HG02943 (cell line): Measurements from ENCODE around the gene CRYGD.

Experiments
- ATAC-seq: cut with Tn5 transposase; IDR thresholded peaks from one replicate; pipeline ENCODE4 v1.9.1; 2021; ENCODE audit warnings: mild to moderate bottlenecking, low read depth, moderate library complexity; ENCODE audit not compliant: unreplicated experiment

CRYGD gene

GRCh38 chr2:208092093-208092832, 32.1 kb downstream of the CRYGD start:
- ATAC-seq = no peak

- no peak for ATAC-seq
Measured at GRCh38 chr2:208090420-208090819, 33.9 kb downstream of the CRYGD start.

DNA sequence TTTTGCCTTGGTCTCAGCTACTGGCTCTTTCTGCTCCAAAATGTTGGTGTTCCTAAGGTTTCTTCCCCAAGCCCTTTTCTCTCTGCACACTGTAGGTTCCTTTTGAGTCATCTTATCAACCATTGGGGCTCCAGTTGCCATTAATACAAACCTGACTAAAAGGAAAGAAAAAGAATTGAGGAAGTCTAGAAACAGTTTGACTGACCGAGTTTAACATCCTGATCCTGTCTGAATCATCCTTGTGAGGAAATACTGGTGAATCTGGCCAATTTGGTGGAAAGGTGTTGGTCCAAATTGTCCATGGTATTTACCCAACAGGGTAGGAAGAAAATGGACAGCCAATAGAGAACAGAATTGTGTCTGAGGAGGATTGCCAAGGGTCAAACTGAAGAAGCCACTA, 38.3 kb downstream of the CRYGD start:
- ATAC-seq = no peak

- ATAC-seq = no peak
Measured at GRCh38 chr2:208083807-208084206, 40.5 kb downstream of the CRYGD start.

DNA sequence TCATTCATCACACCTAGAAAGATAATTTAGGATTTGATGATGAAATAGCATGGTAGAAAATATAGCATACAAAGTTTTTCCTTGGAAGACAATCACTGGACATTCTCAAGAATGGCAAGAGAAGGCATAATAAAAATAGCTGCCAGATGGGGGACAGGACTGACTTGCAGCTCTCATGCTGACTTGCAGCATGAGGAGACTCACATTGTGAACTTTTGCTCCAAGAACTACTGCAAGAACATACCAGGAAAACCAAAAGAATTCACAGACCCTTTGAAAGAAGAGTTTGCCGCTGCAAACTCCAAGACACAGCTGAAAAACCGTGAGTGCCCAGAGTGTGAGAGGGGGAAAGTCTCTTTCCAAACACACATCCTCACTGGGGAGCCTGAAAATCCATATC, 47.0 kb downstream of the CRYGD start:
- no peak for ATAC-seq

DNA sequence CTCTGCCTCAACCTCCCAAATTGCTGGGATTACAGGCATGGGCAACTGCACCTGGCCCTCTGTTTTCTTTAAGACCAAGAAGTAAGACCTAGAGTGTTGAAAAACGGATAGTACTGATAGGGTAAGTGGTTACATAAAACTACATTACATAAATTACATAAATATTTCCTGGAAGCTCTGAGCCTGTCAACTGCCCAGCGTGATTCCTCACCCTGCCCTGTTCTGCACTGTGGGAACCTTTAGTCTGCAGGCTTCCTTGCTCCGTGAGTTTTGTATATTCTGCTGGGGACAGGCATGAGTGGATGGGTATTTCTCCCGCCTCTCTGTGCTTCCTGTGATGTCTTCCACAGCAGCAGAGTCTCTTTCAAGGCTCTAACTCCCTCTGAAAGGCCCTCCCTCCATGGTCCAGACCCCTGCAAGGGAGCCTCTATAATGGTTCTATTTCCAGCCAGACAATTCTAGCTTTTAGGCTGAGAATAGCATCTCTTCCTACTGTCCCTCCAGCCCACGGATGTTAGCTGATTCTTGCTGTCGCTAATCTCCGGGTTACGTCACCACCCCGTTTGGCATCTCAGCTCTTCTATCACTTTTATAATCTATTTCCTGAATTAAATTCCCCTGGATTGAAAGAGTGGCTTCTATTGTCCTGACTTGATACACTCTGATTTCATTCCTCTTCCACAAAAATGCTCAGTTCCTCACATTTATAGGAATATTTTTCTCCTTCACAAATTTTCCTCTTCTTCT, 49.5 kb downstream of the CRYGD start:
- no peak for ATAC-seq

GRCh38 chr2:208072250-208072892, 52.0 kb downstream of the CRYGD start:
- peak; percentile 85 for ATAC-seq
